Left hindlimb (tissue), 1 donor: Measurements from ENCODE around the gene ADAM20.
"Not testable (repeated sequence)": the region's sequence is repeated elsewhere in the genome, so short reads cannot be mapped to it uniquely, and the experiment has no call there.

ENCODE experiments used
- DNase-seq: peaks from one replicate; pipeline ENCODE4 v3.0.0-alpha.2; 2018

Gene ADAM20

DNA sequence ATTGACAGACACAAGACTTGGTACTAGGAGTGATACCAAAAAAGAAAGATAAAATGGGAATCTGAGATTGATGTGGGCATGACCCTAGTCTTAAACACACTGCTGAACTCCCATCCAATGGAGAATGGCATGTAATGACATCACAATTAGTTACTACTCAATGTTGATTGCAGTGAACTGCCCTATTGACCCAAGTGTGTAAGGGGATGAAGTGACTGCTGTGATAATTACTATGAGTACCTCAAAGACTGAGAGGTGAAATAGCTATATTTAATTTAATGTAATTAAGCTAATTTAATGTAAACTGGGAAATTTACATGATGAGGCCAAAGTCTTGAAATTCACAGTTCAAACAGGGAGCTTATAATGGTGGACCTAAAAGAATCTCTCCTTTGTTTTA lies at the start of gene ADAM20:
ADAM20 (minus strand) TSS at position 101 of the 400 bp plus-strand sequence. CDS start 10,247 bp downstream, outside the sequence.
- DNase-seq = no peak

DNA sequence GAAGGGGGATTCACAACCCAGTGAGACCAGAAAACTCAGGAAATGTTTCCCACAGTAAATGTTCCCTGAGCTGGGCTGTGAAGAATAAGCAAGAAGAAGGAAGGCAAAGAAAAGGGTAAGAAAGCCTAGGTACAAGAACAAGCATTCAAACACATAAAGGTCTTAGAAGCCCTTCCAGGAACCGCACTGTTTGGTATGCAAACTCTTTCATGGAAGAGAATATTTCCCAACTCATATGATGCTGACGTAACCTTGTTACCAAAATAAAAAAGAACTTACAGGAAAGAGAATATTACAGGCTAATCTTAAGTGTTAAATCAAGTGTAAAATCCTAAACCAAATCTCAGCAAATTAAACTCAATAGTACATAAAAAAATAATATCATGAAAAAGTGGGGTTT lies 42.1 kb upstream of the ADAM20 start:
- no peak for DNase-seq

DNA sequence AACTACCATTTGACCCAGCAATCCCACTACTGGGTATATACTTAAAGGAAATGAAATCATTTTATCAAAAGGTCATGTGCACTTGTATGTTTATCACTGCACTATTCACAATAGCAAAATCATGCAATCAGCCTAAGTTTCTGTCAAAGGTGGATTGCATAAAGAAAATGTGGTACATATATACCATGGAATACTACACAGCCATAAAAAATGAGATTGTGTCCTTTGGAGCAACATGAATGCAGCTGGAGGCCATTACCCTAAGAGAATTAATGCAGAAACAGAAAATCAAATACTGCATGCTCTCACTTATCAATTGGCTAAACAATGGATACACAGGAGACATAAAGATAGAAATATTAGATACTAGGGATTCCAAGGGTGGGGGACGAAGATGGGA lies 38.2 kb upstream of the ADAM20 start:
- DNase-seq = no peak

DNA sequence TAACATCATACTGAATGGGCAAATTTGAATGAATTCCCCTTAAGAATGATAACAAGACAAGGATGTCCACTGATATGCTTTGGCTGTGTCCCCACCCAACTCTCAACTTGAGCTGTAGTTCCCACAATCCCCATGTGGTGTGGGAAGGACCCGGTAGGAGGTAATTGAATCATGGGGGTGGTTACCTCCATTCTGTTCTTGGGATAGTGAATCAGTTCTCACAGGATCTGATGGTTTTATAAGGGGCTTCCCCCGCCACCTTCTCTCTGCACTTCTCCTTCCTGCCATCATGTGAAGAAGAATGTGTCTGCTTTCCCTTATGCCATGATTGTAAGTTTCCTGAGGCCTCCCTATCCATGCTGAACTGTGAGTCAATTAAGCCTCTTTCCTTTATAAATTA lies 36.3 kb upstream of the ADAM20 start:
- DNase-seq = no peak

- no peak for DNase-seq
These were observed 33.0 kb upstream of the ADAM20 start for GRCh38 chr14:70567791-70568190.

GRCh38 chr14:70563869-70564268 lies 29.1 kb upstream of the ADAM20 start:
- DNase-seq = no peak

DNA sequence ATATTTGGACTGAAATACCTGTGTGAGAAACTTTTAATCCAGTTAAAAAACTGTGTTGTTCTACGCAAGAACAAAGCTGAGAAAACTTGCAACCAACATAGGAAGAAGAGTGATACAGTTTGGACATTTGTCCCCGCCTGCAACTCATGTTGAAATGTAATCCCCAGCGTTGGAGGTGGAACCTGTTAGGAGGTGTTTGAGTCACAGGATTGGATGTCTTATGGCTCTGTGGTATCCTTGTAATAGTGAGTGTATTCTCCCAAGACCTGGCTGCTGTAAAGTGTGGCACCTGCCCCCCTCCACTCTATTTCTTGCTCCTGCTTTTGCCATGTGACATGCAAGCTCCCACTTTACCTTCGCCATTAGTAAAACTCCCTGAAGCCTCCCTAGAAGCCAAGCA lies 28.6 kb upstream of the ADAM20 start:
- no peak for DNase-seq

DNA sequence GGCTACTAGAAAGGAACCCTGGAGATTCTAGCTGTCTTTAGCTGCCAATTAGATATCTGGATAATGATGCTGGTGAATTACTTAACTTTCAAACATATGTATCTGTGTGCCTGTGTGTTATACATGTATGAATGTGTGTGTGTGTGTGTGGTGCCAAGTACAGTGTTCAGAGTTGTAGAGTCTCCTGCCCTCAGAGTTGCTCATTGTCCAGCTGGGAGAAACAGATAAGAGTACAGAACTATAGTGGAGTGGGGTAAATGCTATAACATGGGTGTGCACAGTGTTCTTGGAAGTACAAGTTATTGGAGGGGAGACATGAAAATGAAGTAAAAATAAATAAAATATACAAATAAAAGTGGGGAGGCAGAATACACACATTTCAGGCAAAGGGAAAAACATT lies 23.6 kb upstream of the ADAM20 start:
- no peak for DNase-seq

DNA sequence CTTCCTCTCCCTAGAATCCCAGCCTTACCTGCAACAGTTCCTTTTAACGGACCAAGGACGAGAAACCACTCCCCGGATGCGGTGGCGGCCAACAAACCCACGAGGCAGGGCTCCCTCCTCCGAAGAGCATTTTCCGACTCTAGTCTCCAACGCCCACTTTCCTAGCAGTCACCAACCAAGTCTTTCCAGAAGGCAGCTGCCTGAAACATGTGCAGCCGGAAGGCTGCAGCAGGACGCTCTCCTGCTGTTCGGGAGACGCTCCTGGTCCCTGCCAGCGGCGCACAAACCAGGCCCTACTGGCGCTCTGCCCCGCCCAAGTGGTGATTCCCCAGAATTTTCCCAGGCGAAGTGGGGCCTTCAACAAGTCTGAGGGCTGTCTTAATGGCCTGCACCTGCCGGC lies 21.1 kb upstream of the ADAM20 start:
- DNase-seq = no peak

GRCh38 chr14:70538087-70538486 lies 3.3 kb upstream of the ADAM20 start:
- DNase-seq = no peak

DNA sequence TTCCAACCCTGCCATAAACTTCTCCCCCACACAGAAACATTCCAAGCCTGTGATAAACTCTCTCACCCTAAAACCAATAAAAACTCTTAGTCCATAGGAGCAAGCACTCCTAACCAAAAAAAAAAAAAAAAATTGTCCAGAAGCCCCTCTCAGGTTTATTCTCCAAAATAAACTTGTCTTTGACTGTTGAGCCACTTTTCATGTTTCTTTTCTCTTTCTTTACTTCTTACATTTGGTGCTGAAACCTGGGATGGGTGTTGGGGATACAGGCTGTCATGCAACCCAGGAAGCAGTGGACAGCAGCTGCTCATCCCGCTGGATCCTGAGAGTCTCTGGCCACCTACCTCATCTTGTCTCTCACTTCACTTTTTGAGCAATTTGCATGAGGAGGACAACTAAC lies 2.0 kb upstream of the ADAM20 start:
- DNase-seq = no peak

GRCh38 chr14:70530417-70530816 lies 4.4 kb downstream of the ADAM20 start:
- no peak for DNase-seq

- DNase-seq = no peak
These were observed 7.2 kb downstream of the ADAM20 start for GRCh38 chr14:70527501-70528105.

GRCh38 chr14:70525691-70526090 lies 9.1 kb downstream of the ADAM20 start:
- no peak for DNase-seq

- no peak for DNase-seq
These were observed 19.0 kb downstream of the ADAM20 start for GRCh38 chr14:70515811-70516210.

DNA sequence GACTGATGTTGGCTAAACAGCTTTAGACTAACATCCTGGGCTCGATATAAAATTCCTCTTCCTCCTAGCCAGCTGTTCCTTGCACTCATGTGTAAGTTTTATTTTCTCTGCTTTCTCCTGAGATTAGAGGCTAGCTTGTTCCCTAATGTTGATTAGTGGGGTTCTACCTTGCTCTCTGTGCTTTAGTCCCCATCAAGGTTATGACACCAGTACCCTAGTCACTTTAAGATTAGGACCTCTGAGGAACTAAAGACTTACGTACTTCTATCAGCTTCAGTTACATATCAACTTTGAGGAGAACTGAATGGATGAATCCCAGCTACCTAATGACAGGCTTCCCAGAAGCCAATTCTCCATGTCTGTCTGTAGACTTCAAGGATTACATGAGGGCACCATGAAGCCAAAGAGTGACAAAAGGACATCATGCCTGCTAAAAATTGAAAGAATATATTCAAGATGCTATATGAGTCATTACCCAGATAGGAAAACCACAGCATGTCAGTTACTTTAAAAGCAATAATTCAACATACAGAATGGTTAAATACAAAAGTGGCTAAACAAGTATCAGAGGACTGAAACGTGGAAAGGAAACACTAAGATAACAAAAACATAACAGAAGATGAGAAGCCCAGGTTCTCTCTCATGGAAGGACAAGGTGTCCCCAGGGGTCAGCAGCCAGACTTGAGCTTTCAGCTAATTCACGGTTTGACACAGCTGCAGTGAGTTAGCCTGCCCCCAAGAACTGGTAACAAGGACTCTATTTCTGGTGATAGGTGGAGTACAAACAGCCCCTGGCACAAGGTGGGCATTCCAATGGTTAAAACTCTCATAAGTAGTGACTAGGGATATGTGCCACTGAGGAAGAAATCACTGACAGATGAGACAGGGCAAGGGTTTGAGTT lies 20.4 kb downstream of the ADAM20 start:
- no peak for DNase-seq

- no peak for DNase-seq
These were observed 36.6 kb downstream of the ADAM20 start for GRCh38 chr14:70498191-70498590.

- no peak for DNase-seq
These were observed 45.1 kb downstream of the ADAM20 start for GRCh38 chr14:70489579-70490200.

- not testable (repeated sequence) for DNase-seq
These were observed 57.3 kb downstream of the ADAM20 start for GRCh38 chr14:70477356-70478105.

DNA sequence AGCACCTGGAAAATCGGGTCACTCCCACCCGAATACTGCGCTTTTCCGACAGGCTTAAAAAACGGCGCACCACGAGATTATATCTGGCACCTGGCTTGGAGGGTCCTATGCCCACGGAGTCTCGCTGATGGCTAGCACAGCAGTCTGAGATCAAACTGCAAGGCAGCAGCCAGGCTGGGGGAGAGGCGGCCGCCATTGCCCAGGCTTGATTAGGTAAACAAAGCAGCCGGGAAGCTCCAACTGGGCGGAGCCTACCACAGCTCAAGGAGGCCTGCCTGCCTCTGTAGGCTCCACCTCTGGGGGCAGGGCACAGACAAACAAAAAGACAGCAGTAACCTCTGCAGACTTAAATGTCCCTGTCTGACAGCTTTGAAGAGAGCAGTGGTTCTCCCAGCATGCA lies 59.3 kb downstream of the ADAM20 start:
- DNase-seq = not testable (repeated sequence)

GRCh38 chr14:70473825-70474224 lies 61.0 kb downstream of the ADAM20 start:
- no peak for DNase-seq
